ENCODE measurements around the gene POMGNT2.

The POMGNT2 gene

DNA sequence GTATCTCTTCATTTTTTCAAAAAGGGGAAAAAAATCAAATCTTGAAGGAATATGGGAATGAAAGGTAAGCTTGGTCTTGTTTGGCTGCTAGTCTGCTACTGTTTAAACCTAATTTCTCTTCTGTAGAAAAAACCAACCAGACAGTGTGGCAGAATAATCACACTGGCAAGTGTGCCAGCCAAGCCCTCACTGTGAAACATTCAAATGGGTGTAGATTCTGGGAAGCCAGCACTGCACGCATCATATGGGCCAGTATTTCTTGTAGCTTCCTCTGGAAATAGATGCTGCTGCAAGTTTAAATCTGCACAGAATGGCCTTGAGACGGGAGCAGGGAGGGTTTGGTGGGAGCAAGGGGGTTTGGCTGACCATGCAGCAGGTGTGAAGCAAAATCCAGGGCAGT lies 62.1 kb downstream of the POMGNT2 start:
- no peak for DNase-seq (ENCODE audit: low read depth in 2 of 2)

- no peak for DNase-seq (ENCODE audit: low read depth in 2 of 2)
These were observed 62.7 kb downstream of the POMGNT2 start for GRCh38 chr3:43043071-43043766.

DNA sequence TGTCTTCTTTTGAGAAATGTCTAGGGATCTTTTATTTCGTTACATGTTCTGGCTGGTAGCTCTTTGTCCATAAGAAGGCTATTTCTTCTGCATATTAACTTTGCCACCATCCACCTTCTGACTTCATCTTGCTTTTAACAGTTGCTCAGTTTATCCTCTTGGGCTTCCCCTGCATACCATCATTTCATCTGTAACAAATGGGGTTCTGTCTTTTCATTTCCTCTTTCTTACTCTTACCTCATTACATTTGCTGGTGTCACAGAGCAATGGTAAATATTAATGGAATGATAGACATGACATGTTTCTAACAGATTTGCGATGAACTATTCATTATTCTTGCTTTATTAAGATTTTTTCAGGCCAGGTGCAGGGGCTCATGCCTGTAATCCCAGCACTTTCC lies 64.4 kb downstream of the POMGNT2 start:
- no peak for DNase-seq (ENCODE audit: low read depth in 2 of 2)

DNA sequence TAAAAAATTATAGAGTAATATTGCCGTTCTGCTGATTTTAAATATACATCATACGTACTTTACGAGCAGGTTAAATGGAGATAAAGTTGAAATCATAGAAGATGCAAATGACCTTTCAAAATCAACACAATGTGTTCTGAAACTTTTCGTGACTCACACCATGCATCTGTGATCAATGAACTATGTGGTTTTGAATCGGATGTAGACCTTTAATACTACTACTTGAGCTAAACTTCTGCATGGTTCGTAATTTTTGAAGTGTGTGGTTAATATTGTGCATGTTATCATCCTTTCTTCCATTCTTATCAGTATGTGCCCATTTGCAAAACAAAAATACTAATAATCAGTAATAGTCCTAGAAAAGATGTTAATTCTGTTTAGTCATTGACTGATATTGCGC lies 67.9 kb downstream of the POMGNT2 start:
- no peak for DNase-seq (ENCODE audit: low read depth in 2 of 2)

DNA sequence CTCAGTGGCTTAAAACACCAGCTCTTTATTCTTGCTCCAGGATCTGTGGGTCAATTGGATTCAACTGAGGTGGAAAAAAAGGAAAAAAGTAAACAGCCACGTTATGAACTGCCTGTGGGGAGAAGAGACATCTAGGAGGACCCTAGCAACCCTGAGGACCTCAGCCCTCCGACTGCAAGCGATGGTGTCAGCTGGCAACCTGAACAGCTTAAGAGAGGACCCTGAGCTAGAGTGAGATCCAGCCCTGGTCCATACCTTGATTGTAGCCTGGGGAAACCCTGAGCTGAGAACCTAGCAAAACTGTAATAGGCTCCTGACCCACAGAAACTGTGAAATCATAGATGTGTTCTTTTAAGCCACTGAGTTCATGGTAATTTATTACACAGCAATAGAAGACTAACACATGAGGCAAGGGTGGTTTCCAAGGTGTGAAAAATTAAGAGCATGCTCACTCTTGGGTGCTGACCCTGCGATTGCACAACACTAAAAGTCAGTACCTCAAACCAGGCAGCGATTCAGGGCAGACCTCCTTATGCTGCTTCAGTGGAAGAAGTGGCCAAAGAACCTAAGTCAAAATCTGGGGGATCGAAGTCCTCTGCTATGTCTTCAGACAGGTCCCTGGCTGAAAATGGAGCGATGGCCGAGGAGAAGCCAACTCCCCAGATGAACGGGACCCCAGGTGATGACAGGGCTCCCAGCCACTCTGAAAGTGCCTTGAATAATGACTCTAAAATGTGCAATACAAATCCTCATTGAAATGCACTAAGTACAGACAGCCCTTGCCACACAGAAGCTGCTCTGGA lies 69.1 kb downstream of the POMGNT2 start:
- no peak for DNase-seq (ENCODE audit: low read depth in 2 of 2)

DNA sequence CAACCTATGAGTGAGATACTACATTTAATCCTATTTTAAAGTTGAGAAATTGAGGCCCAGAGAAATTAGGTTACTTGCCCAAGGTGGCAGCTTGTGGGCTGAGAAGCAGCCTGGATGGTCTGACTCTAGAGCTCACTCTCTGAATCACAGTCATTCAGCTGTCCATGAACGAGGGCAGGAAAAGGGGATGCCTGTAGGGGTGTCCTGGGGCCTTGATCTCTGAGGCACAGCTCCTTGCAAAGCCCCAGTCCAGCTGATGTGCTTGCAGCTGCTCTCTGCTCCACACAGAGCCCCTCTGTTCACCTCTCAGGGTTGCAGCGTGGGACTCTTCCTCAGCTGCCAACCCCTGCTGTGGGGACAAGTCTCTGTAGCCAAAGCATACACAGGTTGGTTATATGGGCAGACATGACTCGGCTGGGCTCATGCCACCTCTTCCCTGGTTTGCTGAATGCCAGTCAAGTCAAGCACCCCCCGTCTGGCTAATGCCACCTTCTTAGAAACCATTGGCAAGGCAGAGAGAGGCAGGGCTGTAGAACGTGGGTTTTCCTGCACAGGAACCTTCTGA lies 70.0 kb downstream of the POMGNT2 start:
- DNase-seq (ENCODE audit: low read depth in 2 of 2), result no peak

DNA sequence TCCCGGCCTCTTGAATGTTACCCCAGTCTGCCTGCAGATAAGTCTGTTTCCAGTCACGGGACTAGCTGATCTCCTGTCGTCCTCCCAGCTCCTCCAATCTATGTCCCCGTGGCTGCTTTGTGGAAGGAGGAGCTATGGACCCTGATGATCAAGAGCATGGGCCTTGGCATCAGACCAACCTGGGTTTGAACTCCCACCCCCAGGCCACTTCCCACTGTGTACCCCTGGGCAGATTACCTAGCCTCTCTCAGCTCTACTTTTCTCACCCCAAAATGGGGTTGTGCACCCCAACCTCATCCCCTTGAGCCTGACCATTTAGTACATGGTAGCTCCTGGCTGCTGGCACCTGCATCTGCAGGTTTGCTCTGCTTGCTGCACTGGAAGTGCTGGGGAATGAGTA lies 71.0 kb downstream of the POMGNT2 start:
- DNase-seq (ENCODE audit: low read depth in 2 of 2), result no peak

- DNase-seq (ENCODE audit: low read depth in 2 of 2), result no peak
These were observed 71.7 kb downstream of the POMGNT2 start for GRCh38 chr3:43034200-43034599.

GRCh38 chr3:43032646-43033628 lies 72.9 kb downstream of the POMGNT2 start:
- no peak for DNase-seq (ENCODE audit: low read depth in 2 of 2)

DNA sequence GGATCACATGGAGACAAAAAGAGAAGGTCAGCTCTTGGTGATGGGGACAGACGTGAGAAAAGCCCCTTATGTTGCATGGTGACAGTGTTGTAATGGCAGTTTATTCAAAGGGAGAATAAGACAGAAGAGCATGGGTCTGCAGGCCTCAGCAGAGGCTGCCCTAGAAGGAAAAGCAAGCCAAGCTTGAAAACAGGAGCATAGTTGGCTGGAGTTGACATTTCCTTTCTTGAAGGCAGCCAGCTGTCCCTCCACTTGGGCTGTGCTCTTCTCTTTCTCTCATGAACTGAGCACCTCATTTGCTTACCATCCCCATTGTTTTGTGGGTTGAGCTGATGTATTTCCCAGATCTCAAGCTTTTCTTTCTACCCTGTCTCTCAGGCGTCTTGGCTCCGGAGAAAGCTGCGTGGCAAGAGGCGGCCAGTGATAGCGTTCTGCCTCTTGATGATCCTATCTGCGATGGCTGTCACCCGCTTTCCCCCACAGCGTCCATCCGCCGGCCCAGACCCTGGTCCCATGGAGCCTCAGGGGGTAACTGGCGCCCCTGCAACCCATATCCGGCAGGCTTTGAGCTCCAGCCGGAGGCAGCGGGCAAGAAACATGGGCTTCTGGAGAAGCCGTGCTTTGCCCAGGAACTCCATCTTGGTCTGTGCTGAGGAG lies 73.9 kb downstream of the POMGNT2 start:
- DNase-seq (ENCODE audit: low read depth in 2 of 2), result no peak

- DNase-seq (ENCODE audit: low read depth in 2 of 2), result no peak
These were observed 74.4 kb downstream of the POMGNT2 start for GRCh38 chr3:43031485-43031884.

- DNase-seq (ENCODE audit: low read depth in 2 of 2), result no peak
These were observed 75.5 kb downstream of the POMGNT2 start for GRCh38 chr3:43030162-43030935.
